ENCODE data around the gene MCTS1. TPM values are rescaled to one million over a fixed set of nuclear protein-coding genes. Genes with fewer than 3 reads are reported as not detected.
A peak's percentile ranks its signal among the peaks of the same experiment; 100 is the strongest.

MCTS1 gene
- total and polyA plus RNA-seq, 8 donors = 3.2 to 82.8 (median 38.4) TPM; not detected in 1

DNA sequence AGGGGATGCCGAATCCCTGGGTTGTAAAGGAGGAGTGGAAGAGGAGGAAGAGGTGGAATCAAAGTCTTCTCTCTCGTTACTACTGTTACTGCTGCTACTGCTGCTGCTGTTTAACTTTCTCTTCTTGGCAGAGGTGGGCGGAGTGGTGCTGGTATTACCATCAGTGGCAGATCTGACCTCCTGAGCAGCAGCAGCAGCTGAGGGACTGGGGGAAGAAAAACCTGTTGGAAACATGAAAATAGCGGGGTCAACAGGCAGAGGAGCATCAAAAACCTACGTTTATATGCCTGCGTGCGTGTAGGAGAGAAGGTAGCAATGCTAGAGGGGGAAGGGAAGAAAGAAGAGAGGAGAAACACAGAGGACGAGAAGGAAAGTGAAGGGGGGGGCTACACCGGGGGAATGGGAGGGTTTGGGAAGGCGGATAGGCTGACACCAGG lies 43.5 kb upstream of the MCTS1 start:
- WGBS, 5 donors = 0 to 27% (median 6%) methylated on average over 2 to 10 of the region's 10 CpGs
- H3K27me3 ChIP-seq = peaks cover 0 to 3% (median 0%) of the 10 kb centered on the region in 3 donors
- no peaks in the 10 kb centered on the region for H3K9me3 ChIP-seq
- H3K4me1 ChIP-seq = peaks cover 0 to 42% (median 9%) of the 10 kb centered on the region in 4 donors
- peak overlapping the region; percentile 57 to 60 (median 59) for H3K4me3 ChIP-seq
- DNase-seq = peak; percentile 36 to 71
- peak overlapping the region; percentile 96 to 98 (median 98) for H3K27ac ChIP-seq
- TF ChIP-seq POLR2A (IDR thresholded peaks at IDR 0.05) (no peak), POLR2AphosphoS5 (IDR thresholded peaks at IDR 0.05) (peak in 1 of 3 donors; percentile 45), EP300 (IDR thresholded peaks at IDR 0.05) (no peak)
- intact Hi-C loops (cut with DNase I; ENCODE audit: low total_unique reads) = no loop called here
- peaks cover 0 to 3% (median 0%) of the 10 kb centered on the region in 4 donors for H3K36me3 ChIP-seq

DNA sequence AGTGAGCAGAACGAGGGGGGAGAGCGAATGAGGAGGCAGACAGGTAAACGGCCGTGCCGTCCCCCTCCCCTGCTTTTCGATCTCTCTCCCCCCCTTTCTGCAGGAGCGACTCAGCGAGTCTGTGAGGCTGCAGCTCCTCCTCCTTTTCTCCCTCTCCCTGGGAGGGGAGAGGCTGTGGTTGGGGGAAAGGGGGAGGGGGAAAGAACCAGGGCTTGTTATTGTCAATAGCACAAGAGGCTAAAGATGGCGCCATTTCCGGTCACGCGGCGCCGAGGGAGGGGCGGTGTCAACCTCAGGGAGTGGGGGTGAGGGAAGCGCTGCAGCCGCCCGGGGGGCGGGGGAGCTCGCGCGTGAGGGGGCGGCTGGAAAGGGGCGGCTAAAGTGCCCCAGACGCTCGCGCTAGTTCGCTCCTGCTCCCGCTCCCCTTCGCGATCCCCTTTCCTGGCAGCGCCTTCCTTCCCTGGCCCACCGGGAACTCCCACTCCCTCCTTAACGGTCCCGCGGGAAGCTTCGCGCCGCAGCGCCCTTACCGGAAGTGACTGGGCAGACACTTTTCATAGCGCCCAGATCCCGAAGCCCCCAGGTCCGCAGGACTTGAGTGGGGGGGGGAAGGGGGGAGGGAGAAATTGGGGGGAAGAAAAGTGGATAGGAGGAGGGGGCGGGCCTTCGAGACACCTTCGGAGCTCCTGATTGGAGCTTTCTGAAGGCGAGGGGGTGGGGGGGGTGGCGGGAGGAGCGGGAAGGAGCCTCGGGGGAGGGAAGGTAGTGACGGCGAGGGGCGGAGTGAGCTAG lies 42.9 kb upstream of the MCTS1 start, which contains the start of gene CUL4B:
TSS of gene CUL4B (minus strand) at position 121 of the 792 bp plus-strand sequence. CDS start 324 bp downstream, outside the sequence.
- Histone ChIP-seq H3K4me1 (peaks cover 0 to 40% (median 9%) of the 10 kb centered on the region in 4 donors), H3K27me3 (peaks cover 0 to 3% (median 0%) of the 10 kb centered on the region in 3 donors), H3K4me3 (peak within 1 kb of the TSS; percentile 57 to 60 (median 59)), H3K9me3 (no peaks in the 10 kb centered on the region), H3K36me3 (no peaks in the 10 kb centered on the region), H3K27ac (peak within 1 kb of the TSS; percentile 96 to 98 (median 98))
- 0 to 51% (median 3%) methylated on average over 8 to 53 of the region's 54 CpGs for WGBS, 5 donors
- TF ChIP-seq POLR2AphosphoS5 (IDR thresholded peaks at IDR 0.05) = peak; percentile 32 to 67 (median 64)
- TF ChIP-seq, protein P1, sequence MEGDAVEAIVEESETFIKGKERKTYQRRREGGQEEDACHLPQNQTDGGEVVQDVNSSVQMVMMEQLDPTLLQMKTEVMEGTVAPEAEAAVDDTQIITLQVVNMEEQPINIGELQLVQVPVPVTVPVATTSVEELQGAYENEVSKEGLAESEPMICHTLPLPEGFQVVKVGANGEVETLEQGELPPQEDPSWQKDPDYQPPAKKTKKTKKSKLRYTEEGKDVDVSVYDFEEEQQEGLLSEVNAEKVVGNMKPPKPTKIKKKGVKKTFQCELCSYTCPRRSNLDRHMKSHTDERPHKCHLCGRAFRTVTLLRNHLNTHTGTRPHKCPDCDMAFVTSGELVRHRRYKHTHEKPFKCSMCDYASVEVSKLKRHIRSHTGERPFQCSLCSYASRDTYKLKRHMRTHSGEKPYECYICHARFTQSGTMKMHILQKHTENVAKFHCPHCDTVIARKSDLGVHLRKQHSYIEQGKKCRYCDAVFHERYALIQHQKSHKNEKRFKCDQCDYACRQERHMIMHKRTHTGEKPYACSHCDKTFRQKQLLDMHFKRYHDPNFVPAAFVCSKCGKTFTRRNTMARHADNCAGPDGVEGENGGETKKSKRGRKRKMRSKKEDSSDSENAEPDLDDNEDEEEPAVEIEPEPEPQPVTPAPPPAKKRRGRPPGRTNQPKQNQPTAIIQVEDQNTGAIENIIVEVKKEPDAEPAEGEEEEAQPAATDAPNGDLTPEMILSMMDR (IDR thresholded peaks at IDR 0.05) = no peak
- no peak for TF ChIP-seq EP300 (IDR thresholded peaks at IDR 0.05)
- no peak for TF ChIP-seq POLR2A (IDR thresholded peaks at IDR 0.05)
- intact Hi-C loops (cut with DNase I; ENCODE audit: low total_unique reads) = no loop called here
- peak; percentile 90 to 98 for DNase-seq

DNA sequence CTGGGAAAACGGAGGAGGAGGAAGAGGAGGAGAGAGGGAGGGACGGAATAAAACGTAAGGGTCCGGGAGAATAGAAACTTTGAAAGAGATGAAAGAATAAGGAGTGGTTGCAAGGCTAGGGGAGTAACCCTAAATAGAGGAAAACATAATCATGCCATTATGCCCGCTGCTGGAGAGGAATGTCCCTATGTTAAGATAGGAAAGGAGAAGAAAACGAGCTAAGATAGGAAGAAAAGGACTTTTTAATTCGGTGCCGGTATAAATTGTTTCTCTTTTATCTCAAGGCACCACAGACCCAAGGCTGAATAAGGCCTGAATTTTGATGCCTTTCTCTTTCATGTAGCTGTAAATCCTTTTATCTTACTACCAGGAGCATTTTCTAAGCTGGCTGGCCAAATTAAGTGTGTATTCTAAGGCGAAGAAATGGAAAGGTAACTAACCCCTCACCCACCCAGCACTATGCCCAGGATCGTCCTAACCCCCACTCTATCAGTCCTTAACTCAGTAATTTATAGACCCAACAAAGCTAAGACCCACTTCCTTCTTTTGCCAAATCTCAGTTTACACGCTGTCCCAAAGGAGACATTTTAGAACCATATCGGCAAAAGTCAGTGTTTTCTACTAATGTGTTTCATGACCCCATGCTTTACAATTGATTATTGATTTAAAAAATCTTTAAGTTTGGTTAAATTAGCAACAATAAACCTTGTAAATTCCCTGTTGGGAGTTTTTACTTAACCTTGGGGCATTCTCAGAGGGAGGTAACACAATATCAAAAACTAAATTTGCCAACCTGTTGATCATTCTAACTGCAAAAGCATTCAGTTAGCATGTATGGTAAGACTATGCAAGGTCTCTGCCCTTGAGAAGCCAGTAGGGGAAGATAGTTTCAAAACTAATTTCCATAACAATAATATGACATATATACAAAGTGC lies 42.0 kb upstream of the MCTS1 start:
- 5 to 32% (median 7%) methylated on average over 12 of the region's 12 CpGs for WGBS, 5 donors
- H3K36me3 ChIP-seq = no peaks in the 10 kb centered on the region
- DNase-seq = peak in 1 of 2 donors; percentile 20
- H3K9me3 ChIP-seq = no peaks in the 10 kb centered on the region
- TF ChIP-seq EP300 (IDR thresholded peaks at IDR 0.05) = no peak
- TF ChIP-seq, protein P1 (IDR thresholded peaks at IDR 0.05) = no peak
- TF ChIP-seq POLR2AphosphoS5 (IDR thresholded peaks at IDR 0.05) = peak in 2 of 3 donors; percentile 2 to 6
- no peak for TF ChIP-seq POLR2A (IDR thresholded peaks at IDR 0.05)
- peaks cover 0 to 3% (median 0%) of the 10 kb centered on the region in 3 donors for H3K27me3 ChIP-seq
- intact Hi-C loops (cut with DNase I; ENCODE audit: low total_unique reads) = no loop called here
- peak overlapping the region; percentile 96 to 98 (median 98) for H3K27ac ChIP-seq
- H3K4me1 ChIP-seq = peaks cover 0 to 40% (median 9%) of the 10 kb centered on the region in 4 donors
- peak overlapping the region; percentile 57 to 60 (median 59) for H3K4me3 ChIP-seq

DNA sequence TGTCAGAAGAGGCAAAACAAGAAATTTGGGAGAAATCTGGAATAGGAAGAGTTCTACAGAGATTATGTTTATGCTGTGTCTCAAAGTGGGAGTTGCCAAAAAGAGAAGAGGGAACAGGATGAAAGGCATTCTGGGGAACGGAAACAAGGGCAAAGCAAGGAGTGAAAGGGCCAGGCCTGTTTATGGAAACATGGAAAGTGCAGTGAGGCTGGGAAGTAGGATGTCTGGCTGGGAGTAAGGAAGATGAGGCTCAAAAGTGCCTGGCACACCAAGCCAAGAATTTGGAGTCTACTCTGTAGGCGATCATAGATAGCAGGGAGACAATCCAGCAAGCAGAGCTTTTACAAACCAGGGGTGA lies 41.4 kb upstream of the MCTS1 start:
- no peaks in the 10 kb centered on the region for H3K9me3 ChIP-seq
- no peaks in the 10 kb centered on the region for H3K36me3 ChIP-seq
- intact Hi-C loops (cut with DNase I; ENCODE audit: low total_unique reads) = no loop called here
- H3K27ac ChIP-seq = peak overlapping the region; percentile 70 to 98 (median 96)
- H3K4me1 ChIP-seq = peaks cover 0 to 37% (median 9%) of the 10 kb centered on the region in 4 donors
- WGBS, 5 donors = 30 to 62% (median 50%) methylated on average over 2 of the region's 2 CpGs
- TF ChIP-seq, protein P1 (IDR thresholded peaks at IDR 0.05) = no peak
- TF ChIP-seq EP300 (IDR thresholded peaks at IDR 0.05) (no peak), POLR2AphosphoS5 (IDR thresholded peaks at IDR 0.05) (no peak), POLR2A (IDR thresholded peaks at IDR 0.05) (no peak)
- peaks cover 0 to 3% (median 0%) of the 10 kb centered on the region in 3 donors for H3K27me3 ChIP-seq
- peak overlapping the region in 1 of 4 donors; percentile 58 for H3K4me3 ChIP-seq
- peak in 1 of 2 donors; percentile 33 for DNase-seq

Data from stomach (tissue), 9 donors.